Activated T-helper 1 cell treated with anti-CD3 and anti-CD28 coated beads, Interleukin-2, amount 50 U/mL, for 16 hours (primary cell): Measurements from ENCODE around the gene VEGFB.

Experiments used
- DNase-seq, 2 donors: peaks; one replicate each; pipeline ENCODE4 v3.0.0-alpha.2; 2020; ENCODE audit warnings: low read depth in 1 of 2, low spot score in 1 of 2

VEGFB gene

DNA sequence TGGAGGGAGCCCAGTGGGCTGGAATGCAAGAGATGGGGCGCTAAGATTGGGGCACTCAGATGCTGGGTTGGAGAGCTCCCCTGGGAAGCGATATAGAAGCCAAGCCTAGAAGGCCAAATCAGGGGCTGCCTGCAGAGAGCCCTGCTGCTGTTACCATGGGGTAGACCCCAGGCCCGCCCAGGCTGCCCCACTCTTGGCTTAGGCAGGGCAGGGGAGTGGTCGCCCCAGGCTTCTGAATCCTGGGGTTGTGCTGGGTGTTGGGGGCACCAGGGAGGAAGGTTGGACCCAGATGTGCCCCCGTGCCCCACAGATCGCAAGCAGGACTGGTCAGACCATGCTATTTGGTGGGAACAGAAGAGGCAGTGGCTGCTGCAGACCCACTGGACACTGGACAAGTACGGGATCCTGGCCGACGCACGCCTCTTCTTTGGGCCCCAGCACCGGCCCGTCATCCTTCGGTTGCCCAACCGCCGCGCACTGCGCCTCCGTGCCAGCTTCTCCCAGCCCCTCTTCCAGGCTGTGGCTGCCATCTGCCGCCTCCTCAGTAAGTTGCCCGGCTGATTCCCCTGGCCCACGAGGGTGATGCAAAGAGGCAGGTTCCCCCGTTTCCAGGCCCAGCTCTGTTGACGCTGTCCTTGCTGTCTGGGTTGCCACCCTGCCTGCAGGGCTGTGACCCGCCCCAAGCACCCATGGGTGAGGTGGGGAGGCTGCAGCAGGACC lies 23.9 kb upstream of the VEGFB start:
- DNase-seq: no peak

DNA sequence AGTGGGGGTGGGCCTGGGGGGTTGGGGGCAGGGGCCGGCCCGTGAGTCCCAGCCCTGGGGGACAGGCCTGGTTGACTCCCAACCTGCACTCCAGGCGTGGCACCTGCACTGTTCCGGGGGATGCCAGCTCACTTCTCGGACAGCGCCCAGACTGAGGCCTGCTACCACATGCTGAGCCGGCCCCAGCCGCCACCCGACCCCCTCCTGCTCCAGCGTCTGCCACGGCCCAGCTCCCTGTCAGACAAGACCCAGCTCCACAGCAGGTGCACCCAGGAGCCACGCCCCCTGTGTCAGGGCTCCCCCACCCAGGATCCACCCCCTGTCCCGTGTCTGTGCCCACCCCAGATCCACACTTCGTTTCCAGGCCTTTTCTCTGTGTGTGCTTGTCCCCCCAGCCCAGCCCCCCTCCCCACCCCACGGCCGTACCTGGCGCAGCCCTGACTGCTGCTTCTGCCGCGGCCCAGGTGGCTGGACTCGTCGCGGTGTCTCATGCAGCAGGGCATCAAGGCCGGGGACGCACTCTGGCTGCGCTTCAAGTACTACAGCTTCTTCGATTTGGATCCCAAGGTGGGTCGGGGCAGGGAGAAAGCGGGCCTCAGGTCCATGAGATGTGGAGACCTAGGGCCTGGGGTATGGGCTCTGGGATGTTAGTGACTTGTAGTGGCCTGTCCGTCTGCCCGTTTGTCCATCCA lies 23.1 kb upstream of the VEGFB start:
- no peak for DNase-seq

DNA sequence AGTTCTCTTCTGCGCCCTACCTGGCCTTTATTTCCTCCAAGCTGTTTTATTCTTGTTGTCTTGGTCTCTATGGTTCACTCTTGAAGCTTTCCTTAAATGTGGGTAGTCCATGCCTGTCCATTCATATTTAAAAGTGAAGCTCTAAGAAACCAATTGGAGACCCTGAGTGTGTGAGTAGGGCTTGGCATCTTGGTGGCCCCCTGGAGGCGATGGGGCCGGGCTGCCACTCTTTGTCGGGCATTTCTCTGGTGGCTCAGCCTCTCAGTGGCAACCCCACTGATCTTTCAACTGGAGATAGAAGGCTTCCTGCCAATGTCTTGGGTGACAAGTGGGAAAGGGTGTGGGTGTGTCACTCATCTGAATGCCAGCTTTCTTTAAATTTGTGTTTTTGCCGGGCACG lies 17.5 kb upstream of the VEGFB start:
- no peak for DNase-seq

DNA sequence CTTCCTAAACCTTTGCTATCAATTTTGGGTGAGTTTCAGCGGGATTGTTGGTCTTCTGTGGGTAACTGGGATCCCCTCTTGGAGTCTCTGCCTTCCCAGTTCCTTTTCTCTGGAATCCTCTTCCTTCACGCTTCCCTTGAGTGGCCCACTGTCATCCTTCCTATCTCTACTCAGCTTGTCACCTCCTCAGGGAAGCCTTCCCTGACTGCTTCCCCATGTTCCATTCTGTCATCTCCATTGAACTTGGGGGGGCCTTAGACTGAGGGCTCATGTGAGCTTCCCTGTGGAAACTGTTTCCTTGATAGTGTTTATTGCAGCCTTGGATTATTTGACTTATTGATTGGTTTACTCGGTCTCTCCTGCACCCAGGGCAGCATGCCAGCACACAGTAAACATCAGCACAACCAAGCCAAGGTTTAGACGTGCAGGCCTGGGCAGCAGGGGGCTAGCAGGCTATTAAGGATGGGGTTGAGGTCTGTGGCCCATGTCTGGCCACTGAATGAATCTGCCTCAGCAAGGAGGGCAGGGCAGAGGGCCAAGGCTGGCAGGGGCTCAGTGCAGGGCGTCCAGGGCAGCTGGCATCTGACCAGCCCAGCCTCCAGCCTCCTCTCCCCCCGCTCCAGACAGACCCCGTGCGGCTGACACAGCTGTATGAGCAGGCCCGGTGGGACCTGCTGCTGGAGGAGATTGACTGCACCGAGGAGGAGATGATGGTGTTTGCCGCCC lies 15.6 kb upstream of the VEGFB start:
- no peak for DNase-seq

DNA sequence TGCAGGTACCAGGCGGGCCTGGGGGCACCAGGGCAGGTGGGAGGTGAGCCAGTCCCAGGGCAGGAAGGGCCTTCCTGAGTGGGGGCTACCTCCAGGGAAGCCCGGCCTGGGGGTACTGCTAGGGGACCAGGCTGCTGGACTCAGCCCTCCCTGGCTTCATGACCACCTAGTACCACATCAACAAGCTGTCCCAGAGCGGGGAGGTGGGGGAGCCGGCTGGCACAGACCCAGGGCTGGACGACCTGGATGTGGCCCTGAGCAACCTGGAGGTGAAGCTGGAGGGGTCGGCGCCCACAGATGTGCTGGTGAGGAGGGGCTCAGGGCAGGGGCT lies 15.1 kb upstream of the VEGFB start:
- no peak for DNase-seq

DNA sequence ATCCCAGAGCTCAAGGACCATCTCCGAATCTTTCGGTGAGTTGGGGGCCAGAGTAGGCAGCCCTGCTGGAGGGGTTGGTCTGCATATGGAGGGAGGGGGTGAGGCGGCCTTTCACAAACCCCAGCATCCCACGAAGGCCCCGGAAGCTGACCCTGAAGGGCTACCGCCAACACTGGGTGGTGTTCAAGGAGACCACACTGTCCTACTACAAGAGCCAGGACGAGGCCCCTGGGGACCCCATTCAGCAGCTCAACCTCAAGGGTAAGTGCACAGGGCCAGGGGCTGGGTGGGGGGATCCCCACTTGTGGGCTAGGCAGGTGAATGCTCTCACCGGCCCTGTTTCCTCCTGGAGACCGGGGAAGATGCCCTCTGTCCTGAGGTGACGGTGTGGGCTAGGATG lies 14.6 kb upstream of the VEGFB start:
- no peak for DNase-seq

DNA sequence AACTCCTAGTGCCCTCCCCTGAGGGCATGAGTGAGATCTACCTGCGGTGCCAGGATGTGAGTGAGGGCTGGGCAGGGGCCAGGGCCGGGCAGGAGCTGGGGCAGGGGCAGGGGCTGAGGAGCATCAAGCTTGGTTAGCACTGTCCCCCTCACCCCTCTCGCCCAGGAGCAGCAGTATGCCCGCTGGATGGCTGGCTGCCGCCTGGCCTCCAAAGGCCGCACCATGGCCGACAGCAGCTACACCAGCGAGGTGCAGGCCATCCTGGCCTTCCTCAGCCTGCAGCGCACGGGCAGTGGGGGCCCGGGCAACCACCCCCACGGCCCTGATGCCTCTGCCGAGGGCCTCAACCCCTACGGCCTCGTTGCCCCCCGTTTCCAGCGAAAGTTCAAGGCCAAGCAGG lies 14.1 kb upstream of the VEGFB start:
- DNase-seq: no peak

DNA sequence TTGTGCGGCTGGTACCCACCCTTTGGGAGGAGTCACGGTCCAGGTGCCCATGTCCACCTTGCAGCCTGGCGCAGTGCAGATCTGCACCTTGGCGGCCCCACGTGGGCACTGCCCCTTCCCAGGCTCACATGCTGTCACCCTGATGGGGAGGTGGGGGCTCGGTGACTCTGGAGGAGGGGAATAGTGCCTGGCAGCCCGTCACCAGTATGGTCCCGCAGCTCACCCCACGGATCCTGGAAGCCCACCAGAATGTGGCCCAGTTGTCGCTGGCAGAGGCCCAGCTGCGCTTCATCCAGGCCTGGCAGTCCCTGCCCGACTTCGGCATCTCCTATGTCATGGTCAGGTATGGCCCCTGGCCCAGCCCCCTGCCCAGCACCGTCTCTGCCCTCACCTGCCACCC lies 13.6 kb upstream of the VEGFB start:
- DNase-seq: no peak

DNA sequence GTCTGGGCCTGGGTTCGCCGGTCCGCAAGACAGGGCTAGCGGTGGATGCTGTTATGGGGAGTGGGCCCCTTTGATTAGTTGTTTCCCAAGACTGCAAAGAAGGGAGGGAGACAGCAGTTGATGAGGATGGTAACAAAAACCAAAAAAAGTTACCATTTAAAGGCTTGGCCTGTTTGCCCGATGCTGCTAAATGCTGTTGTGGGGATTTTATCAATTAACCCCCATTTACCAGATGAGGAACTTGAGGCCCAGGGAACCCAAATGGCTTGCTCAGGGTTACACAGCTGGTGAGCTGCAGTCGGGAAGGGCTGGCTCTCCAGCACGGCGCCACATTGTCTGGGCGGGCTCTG lies 11.8 kb upstream of the VEGFB start:
- DNase-seq: no peak

DNA sequence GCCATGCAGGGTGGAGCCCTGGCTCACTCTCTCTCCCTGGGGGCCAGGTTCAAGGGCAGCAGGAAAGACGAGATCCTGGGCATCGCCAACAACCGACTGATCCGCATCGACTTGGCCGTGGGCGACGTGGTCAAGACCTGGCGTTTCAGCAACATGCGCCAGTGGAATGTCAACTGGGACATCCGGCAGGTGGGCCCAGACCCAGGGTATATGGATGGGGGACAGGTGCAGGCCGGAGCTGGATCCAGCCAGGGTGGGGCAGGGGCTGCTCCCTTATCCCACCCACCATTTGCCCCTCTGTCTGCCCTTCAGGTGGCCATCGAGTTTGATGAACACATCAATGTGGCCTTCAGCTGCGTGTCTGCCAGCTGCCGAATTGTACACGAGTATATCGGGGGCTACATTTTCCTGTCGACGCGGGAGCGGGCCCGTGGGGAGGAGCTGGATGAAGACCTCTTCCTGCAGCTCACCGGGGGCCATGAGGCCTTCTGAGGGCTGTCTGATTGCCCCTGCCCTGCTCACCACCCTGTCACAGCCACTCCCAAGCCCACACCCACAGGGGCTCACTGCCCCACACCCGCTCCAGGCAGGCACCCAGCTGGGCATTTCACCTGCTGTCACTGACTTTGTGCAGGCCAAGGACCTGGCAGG lies 11.3 kb upstream of the VEGFB start:
- DNase-seq: no peak

DNA sequence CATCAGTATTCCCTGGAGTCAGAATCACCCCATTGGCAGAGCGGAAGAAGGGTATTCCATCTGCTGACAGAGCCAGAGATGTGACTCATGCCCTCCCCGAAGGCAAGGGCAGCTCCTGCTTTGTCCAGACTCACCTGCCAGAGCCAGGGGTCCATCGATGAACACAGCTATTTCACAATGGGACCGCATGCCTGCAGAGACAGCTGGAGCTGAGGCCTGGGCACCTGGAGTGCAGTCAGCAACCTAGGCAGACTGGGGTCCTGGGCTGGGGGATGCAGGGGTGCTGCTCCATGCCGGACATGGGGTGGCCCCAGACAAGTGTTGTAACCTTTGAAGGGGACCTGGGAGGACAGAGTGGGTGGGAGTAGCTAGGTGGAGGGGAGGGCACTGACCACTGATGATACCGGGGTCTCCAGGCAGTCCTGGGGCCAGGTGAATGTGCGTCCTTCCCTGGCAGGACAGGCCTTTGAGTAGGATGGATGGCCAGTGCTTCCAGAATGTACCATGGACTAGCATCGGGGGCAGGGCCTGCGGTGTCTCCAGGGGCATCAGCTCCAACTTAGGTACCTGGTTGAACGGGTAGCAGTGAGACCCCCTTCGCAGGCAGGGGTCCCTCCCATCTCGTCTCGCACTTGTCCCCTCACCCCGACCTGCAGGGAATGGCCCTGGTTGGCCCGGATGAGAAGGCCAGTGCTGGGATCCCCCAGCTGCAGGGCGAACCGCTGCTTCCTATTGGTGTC lies 10.1 kb upstream of the VEGFB start:
- DNase-seq: no peak

DNA sequence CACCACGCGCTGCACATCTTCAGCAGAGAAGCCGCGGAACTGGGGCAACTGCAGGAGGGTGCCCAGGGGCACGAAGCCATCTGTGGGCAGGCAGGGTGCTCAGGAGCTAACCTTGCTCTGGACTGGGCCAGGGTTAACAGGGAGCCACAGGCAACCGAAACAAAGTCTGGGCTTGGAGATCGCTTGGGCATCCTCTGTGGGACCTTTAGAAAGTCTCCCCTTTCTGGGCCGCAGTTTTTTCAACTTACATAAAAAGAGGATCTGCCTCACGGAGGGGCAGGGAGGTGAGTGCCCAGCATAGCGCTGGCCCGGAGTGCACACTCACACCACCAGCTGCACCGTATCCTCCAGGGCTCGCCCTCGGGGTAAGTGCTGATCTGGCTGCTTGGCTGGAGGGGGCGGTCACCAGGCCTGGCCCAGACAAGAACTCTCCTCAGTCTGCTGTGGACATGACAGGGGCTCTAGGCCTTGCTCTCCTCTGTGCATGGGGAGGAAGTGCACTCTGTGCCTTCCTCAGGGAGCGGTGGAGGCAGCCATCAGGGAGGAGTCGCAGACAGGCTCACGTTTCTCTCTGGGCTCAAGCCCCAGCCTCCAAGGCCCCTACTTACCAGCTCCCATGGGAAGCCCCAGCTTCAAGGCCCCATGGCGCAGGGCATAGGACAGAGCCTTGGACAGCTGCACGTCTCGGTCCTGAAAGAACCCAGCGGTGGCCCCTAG lies 9.3 kb upstream of the VEGFB start:
- no peak for DNase-seq

DNA sequence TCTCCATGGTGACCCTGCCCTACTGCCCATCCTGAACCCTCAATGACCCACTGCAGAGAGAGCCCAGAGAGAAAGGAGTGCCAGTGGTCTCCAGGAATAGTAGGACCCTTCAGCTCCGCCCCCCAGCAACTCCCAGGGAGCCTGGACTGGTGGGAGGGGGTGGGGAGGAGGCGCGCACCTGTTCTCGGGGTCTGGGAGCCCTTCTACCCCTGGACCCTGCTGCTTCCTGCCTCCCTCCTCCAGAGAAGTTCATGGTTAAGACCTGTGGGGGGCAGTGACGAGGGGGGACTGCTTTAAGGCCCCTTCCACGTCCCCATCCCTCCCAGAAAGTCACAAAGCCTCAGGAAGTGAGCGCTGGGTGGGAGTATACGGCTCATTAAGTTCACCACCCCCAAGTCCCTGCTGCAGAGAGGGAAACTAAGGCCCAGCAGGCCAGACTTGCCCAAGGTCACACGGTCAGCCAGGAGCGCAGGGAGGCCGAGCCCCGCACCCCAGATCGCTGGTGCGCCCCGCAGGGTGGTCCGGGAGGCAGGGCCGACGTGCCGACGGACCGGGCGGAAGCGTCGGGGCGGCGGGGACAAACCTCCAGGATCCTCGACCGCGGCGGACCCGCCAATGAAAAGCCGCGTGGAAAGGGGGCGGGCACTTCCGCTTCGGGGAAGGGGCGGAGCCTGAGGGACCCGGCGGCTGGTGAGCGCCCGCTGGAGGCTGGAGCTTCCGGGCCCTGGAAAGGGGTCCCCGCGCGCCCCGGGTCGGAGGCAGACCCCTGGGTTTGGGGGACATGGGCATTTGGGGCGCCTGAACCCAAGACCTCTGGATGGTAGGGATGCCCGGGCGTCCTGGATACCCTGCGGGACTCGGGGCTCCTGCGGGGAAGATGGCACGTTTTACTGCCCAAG lies 8.5 kb upstream of the VEGFB start, which contains the start of the genes NUDT22 and TRPT1:
Gene NUDT22 (plus strand): TSS at position 667 of the 899 bp plus-strand sequence. CDS start 379 bp downstream, outside the sequence.
Gene TRPT1 (minus strand): TSS at position 579 of the 899 bp plus-strand sequence. CDS start 326 bp downstream, at position 253.
- peak; percentile 84 to 90 for DNase-seq

DNA sequence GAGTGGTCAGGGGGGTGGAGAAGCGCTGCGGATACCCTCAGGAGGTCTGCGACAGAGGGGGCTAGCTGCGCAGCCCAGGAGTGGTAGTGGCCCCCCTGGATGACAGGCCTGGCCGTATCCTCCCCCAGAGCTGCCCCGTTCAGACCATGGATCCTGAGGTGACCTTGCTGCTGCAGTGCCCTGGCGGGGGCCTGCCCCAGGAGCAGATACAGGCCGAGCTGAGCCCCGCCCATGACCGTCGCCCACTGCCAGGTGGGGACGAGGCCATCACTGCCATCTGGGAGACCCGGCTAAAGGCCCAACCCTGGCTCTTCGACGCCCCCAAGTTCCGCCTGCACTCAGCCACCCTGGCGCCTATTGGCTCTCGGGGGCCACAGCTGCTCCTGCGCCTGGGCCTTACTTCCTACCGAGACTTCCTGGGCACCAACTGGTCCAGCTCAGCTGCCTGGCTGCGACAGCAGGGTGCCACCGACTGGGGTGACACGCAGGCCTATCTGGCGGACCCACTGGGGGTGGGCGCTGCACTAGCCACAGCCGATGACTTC lies 7.8 kb upstream of the VEGFB start:
- DNase-seq: peak; percentile 15 to 27

DNA sequence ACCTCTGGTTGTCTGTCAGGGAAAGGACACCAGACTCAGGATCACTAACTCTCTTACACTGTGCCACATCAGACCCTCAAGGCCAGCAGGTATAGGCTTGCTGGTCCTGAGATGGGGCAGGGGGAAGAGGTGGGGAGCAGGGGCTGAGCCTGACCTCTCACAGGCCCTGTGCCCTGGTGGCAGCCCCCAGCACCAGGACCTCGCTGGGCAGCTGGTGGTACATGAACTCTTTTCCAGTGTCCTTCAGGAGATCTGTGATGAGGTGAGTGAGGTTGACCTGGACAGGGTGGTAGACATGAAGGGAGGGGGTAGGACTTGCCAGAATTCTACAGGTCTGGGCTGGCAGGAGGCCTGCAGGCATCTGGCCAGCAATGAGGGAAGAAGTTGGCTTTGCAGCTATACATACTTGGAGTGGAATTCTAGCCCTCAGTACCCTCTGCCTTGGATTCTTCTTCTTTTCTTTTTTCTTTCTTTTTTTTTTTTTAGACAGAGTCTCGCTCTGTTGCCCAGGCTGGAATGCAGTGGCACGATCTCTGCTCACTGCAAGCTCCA lies 6.9 kb upstream of the VEGFB start:
- DNase-seq: no peak

DNA sequence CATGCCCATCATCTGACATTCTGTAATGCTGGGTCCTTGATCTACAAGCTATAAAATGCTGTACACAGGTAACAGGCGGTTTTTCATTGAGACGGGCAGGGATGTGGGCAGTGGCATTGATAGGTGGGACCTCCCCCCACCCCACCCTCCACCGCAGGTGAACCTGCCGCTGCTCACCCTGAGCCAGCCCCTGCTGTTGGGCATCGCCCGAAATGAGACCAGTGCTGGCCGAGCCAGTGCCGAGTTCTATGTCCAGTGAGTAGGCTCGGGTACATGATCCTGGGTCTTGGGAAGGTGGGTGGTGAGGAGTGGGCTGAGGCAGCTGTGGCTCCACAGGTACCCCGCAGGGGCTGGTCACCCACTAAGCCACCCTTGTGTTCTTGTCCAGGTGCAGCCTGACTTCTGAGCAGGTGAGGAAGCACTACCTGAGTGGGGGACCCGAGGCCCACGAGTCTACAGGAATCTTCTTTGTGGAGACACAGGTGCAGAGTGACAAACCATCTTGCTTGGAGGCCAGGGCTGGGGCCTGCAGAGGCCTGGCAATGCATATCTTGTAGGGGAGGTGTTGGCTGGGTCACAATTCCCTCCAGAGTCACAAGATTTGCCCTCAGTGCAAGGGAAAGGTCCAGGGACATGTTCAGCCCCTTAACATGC lies 5.2 kb upstream of the VEGFB start:
- DNase-seq: no peak

DNA sequence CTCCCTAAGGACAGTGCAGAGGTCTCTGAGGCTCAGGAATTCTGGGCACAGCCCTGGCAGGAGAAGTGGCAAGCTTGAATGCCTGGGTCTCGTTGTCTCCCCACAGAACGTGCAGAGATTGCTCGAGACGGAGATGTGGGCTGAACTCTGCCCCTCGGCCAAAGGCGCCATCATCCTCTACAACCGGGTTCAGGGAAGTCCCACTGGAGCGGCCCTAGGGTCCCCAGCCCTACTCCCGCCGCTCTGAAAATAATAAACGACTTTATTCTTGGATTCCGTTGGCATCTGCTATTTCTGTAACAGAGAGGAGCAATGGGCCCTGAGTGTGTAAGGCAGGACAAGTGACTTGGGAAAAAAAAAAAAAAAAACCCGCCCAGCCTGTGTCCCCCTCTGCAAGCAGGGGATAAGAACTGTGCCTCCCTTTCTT lies 4.6 kb upstream of the VEGFB start:
- DNase-seq: no peak
